ENCODE results near the gene LRBA.
"Not testable (repeated sequence)": the region's sequence is repeated elsewhere in the genome, so short reads cannot be mapped to it uniquely, and the experiment has no call there.

Gene LRBA

DNA sequence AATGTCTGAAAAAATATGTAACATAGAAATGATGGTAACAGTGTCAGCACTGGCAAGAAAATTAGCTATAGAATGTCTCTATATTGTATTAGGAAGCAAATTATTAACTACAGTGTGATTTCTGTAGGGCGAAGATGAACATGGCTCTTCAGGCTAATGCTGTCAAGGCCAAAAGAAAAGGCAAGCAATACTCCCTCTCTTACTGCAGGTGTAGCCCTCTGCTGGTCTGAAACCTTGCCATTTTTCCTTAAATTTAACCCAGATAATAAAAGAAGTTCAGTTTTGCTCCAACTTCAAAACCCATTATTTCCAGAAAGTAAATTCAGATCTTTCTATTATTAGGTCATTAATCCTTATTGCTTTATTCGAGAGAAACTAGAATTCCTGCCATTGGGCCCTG is 215.9 kb downstream of the LRBA start:
- DNase-seq: no peak

- DNase-seq: no peak
Observed at GRCh38 chr4:150794706-150795105, 220.4 kb downstream of the LRBA start.

GRCh38 chr4:150789864-150790263 is 225.2 kb downstream of the LRBA start:
- DNase-seq: no peak

DNA sequence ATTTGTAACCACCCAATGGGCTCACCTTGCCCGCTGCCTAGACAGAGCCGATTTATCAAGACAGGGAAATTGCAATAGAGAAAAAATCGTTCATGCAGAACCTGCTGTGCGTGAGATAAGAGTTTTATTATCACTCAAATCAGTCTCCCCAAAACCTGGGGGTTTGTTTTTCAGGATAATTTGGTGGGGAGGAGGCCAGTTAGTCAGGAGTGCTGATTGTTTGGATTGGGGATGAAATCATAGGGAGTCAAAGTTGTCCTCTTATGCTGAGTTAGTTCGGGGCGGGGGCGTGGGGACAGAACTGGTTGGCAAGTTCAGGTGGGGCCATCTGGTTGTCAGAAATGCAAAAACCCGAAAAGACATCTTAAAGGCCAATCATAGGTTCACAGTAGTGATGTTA is 230.1 kb downstream of the LRBA start:
- DNase-seq: no peak

- DNase-seq: no peak
Observed at GRCh38 chr4:150784305-150784704, 230.8 kb downstream of the LRBA start.

- no peak for DNase-seq
Observed at GRCh38 chr4:150782921-150783320, 232.2 kb downstream of the LRBA start.

- DNase-seq: no peak
Observed at GRCh38 chr4:150782311-150782710, 232.8 kb downstream of the LRBA start.

DNA sequence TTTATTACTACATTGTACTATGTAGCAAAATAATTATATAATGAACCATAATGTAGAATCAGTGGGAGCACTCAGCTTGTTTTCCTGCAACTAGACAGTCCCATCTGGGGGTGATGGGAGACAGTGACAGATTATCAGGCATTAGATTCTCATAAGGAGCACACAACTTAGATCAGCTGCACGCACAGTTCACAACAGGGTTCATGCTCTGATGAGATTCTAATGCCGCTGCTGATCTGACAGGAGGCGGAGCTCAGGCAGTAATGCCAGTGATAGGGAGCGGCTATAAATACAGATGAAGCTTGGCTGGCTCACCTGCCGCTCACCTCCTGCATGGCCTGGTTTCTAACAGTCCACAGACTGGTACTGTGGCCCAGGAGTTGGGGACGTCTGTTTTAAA is 233.9 kb downstream of the LRBA start:
- no peak for DNase-seq

GRCh38 chr4:150779707-150780106 is 235.4 kb downstream of the LRBA start:
- no peak for DNase-seq

GRCh38 chr4:150773729-150774449 is 241.2 kb downstream of the LRBA start:
- DNase-seq: no peak

- no peak for DNase-seq
Observed at GRCh38 chr4:150773032-150773431, 242.1 kb downstream of the LRBA start.

DNA sequence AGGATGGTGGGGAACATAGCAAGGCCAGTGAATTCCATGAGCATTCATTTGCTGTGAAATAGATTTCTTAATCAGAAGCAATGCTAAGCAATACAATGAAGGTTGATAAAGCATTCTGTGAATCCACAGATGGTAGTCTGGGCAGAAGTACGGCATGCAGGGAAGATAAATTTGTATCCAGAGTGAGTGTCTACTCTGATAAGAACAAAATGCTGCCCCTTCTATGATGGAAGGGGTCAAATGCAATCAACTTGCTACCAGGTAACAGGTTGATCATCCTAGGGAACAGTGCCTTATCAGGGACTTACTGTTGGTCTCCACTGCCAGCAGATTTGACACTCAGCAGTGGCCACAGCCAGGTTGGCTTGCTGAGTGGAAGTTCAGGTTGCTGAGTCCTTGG is 243.7 kb downstream of the LRBA start:
- no peak for DNase-seq

DNA sequence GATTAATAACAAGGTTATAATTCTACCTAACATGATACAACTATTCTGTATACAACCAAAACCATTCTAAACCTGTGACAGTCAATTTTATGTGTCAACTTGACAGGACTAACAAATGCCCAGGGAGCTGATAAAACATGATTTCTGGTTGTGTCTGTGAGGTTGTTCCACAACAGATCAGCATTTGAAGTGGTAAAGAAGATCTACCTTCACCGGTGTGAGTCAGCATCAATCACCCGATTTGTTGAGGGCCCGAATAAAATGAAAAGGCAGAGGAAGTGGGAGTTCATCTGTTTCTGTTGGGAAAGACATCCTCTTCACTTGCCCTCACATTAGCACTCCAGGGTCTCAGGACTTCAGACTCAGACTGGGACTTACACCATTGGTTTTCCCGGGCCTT is 245.2 kb downstream of the LRBA start:
- no peak for DNase-seq

DNA sequence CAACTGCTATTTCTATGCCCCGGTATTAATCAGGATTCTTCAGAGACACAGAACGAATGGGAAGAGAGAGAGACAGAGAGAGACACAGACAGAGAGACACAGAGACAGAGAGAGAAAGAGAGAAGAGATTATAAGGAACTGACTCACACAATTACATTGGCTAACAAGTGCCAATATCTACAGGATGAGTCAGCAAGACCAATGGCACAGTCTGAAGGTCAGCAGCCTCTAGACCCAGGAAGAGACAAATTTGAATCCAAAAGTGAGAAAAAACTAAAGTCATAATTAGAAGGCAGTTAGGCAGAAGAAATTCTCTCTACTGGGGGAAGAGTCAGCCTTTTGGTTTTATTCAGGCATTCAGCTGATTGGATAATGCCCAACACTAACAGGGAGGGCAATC is 245.8 kb downstream of the LRBA start:
- no peak for DNase-seq

DNA sequence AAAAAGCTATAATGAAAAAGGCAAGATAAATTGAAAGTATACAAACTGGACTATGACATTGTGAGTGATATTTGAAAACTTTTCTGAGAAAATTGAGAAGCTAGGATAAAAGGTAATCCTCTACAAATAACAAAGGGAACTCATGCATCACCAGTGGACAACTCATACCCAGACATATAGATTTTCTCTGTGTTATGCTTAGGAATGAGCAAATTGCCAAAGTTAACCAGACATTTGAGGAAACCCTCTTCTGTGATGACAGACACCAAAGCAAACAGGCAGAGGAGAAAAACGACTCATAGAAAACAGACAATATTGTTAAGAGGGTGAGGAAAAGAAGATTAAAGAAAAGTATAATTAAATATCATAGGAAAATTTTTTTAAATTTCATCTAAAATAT is 246.6 kb downstream of the LRBA start:
- DNase-seq: no peak

DNA sequence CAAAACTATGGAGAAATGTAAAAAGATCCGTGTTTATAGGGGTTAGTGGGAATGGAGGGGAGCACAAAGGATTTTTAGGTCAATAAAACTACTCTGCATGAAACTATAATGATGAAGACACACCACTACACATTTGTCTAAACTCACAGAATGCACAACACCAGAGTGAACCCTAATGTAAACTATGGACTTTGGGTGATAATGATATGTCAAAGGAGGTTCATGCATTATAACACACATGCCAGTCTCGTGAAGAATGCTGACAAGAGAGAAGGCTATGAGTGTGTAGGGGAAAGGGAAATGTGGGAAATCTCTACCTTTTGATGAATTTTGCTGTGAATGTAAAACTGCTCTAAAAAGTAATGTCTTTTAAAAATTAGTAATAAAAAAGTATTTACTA is 249.9 kb downstream of the LRBA start:
- no peak for DNase-seq

- DNase-seq: no peak
Observed at GRCh38 chr4:150751648-150752047, 263.4 kb downstream of the LRBA start.

DNA sequence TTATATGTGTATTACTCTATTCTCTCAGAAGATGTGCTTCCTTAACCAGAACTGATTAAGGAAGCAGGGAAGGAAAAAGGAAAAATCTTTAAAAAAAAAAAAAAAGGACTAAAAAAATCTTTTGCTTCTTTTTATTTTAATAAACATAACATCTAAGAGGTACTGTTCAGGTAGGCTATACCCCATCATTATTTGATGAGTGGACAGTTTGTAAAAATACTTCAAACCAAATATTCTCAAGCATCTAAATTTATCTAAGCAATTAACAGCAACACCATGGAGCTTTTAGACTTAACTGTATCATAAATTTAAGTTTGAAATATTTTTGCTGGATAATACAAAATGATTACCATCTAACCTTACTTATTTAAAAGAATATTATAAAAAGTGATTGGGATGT is 264.3 kb downstream of the LRBA start:
- DNase-seq: no peak

- no peak for DNase-seq
Observed at GRCh38 chr4:150746156-150746555, 268.9 kb downstream of the LRBA start.

DNA sequence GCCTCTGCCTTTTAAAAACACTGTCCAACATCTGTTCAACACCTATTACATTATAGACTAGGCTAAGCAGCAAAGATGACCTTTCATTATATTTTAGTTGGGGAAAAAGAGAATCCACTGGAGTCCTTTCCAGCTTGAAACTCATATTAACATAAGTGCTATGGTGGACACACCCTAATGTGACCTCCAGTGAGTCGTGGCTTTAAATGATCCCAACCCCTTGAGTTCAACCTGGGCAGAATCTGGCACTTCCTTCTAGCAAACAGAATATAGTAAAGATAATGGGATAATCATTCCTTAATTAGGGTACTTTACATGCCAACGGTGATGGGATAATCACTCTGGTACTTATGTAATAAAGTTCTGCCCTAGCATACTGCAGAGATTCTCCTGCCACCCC is 270.5 kb downstream of the LRBA start:
- no peak for DNase-seq

DNA sequence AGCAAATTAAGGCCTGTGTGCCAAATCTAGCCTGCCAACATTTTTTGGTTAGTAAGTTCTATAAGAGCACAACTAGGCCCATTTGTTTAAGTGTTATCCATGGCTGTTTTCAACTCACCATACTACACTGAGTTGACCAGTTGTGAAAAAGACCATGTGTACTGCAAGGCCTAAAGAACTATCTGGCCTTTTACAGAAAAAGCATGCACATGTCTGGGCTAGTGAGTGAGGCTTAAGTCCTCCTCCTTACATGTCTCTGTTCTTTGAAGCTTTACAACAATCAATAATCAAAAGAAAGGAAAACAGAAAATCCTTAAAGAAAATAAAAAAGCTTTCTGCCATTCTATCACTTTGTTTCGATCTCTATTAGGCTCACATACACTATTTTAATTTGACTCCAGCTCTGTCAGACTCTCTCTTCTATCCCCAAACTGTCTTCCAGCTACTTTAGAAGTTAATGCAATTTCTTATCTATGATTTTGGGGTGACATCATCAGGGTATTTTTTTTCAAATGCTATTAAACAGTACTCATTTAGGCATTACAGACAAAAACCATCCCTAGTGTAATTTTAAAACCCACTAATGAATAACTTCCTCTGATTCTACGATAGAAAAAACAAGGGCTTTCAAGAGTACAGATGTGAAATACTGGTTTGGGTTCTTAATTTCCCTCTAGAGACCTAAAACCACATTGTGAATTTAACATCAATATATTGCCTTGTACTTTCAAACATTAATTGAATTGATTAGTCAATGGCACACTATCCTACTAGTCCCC is 271.3 kb downstream of the LRBA start:
- no peak for DNase-seq

DNA sequence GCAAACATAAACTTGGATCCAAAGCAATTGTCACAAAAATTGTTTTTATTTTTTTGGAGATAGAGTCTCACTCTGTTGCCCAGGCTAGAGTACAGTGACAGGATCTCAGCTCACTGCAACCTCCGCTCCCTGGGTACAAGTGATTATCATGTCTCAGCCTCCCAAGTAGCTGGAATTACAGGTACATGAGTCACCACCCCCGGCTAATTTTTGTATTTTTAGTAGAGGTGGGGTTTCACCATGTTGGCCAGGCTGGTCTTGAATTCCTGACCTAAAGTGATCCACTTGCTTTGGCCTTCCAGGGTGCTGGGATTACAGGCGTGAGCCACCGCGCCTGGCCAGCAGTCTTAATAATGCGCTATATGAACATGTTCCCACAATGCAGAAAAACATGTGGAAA is 272.2 kb downstream of the LRBA start:
- not testable (repeated sequence) for DNase-seq

DNA sequence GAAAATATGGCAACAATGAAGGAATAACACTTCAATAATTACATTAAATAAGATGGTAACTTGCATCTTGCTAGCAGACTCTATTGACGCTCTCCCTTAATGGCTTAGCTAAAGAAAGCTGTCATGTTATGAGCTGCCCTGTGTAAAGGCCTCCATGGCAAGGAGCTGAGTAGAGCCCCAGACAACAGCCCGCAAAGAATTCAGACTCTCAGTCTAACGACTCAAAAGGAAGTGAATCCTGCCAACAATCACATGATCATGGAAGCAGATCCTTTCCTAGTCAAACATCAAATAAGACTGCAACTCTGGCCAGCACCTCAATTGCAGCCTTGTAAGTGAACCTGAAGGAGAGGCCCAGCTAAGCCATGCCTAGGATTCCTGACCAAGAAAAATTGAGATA is 275.5 kb downstream of the LRBA start:
- no peak for DNase-seq

DNA sequence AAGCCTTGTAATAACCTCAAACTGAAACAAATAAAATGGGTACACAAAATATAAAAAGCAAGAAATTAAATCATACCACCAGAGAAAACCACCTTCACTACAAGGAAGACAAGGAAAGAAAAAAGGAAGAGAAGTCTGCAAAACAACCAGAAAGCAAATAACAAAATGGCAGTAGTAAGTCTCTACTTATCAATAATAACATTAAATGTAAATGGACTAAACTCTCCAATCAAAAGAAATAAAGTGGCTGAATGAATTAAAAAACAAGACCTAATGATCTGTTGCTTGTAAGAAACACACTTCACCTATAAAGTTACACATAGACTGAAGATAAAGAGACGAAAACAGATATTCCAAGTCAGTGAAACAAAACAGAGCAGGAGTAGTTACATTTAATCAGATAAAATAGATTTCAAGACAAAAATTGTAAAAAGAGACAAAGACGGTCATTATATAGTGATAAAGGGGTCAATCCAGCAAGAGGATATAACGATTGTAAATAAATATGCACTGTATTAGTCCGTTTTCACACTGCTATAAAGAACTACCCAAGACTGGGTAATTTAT is 289.0 kb downstream of the LRBA start:
- DNase-seq: no peak

Measured in NCI-H187 (cell line).